NCI-H146 treated with DMSO at 0.1 percent for 48 hours (cell line): ENCODE data around the gene XAF1.
"Not testable (repeated sequence)": the region's sequence is repeated elsewhere in the genome, so short reads cannot be mapped to it uniquely, and the experiment has no call there.

Experiments used
- DNase-seq: peaks from one replicate; lab custom pipeline; 2025; ENCODE audit not compliant: unreplicated experiment; lab: John Stamatoyannopoulos, UW

The XAF1 gene

GRCh38 chr17:6755731-6756184, at the start of gene XAF1:
Gene XAF1, plus strand, starts transcription at chr17:6756046. Its CDS starts 33 bp downstream, at chr17:6756079.
- no peak for DNase-seq

GRCh38 chr17:6706499-6706898, 49.3 kb upstream of the XAF1 start:
- no peak for DNase-seq

GRCh38 chr17:6706996-6707395, 48.9 kb upstream of the XAF1 start:
- no peak for DNase-seq

- DNase-seq = no peak
Observed at GRCh38 chr17:6708357-6708961, 47.4 kb upstream of the XAF1 start.

GRCh38 chr17:6710317-6710716, 45.5 kb upstream of the XAF1 start:
- DNase-seq = no peak

- no peak for DNase-seq
Observed at GRCh38 chr17:6711081-6711674, 44.7 kb upstream of the XAF1 start.

GRCh38 chr17:6711681-6712057, 44.2 kb upstream of the XAF1 start:
- no peak for DNase-seq

GRCh38 chr17:6712058-6712853, 43.6 kb upstream of the XAF1 start:
- DNase-seq = no peak

GRCh38 chr17:6712854-6713129, 43.1 kb upstream of the XAF1 start:
- DNase-seq = no peak

GRCh38 chr17:6713130-6713917, 42.5 kb upstream of the XAF1 start, which contains the start of gene SLC13A5:
Gene SLC13A5, minus strand, starts transcription at chr17:6713369. Its CDS starts 36 bp downstream, at chr17:6713333.
- DNase-seq = no peak

GRCh38 chr17:6713918-6714271, 42.0 kb upstream of the XAF1 start:
- no peak for DNase-seq

GRCh38 chr17:6714315-6714874, 41.5 kb upstream of the XAF1 start:
- no peak for DNase-seq

GRCh38 chr17:6716736-6717135, 39.1 kb upstream of the XAF1 start:
- no peak for DNase-seq

GRCh38 chr17:6721744-6722143, 34.1 kb upstream of the XAF1 start:
- no peak for DNase-seq

- DNase-seq = no peak
Observed at GRCh38 chr17:6724009-6724408, 31.8 kb upstream of the XAF1 start.

GRCh38 chr17:6729531-6729930, 26.3 kb upstream of the XAF1 start:
- DNase-seq = no peak

GRCh38 chr17:6746665-6747064, 9.2 kb upstream of the XAF1 start:
- DNase-seq = not testable (repeated sequence)

GRCh38 chr17:6748617-6749016, 7.2 kb upstream of the XAF1 start:
- DNase-seq = no peak

- no peak for DNase-seq
Observed at GRCh38 chr17:6749519-6749918, 6.3 kb upstream of the XAF1 start.

- no peak for DNase-seq
Observed at GRCh38 chr17:6752068-6752909, 3.6 kb upstream of the XAF1 start.
